ENCODE results near the gene MAP3K19. TPM values are rescaled to one million over a fixed set of nuclear protein-coding genes. Genes with fewer than 3 reads are reported as not detected.

The MAP3K19 gene, protein sequence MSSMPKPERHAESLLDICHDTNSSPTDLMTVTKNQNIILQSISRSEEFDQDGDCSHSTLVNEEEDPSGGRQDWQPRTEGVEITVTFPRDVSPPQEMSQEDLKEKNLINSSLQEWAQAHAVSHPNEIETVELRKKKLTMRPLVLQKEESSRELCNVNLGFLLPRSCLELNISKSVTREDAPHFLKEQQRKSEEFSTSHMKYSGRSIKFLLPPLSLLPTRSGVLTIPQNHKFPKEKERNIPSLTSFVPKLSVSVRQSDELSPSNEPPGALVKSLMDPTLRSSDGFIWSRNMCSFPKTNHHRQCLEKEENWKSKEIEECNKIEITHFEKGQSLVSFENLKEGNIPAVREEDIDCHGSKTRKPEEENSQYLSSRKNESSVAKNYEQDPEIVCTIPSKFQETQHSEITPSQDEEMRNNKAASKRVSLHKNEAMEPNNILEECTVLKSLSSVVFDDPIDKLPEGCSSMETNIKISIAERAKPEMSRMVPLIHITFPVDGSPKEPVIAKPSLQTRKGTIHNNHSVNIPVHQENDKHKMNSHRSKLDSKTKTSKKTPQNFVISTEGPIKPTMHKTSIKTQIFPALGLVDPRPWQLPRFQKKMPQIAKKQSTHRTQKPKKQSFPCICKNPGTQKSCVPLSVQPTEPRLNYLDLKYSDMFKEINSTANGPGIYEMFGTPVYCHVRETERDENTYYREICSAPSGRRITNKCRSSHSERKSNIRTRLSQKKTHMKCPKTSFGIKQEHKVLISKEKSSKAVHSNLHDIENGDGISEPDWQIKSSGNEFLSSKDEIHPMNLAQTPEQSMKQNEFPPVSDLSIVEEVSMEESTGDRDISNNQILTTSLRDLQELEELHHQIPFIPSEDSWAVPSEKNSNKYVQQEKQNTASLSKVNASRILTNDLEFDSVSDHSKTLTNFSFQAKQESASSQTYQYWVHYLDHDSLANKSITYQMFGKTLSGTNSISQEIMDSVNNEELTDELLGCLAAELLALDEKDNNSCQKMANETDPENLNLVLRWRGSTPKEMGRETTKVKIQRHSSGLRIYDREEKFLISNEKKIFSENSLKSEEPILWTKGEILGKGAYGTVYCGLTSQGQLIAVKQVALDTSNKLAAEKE (N-terminal part only)
- polyA plus RNA-seq (2013, experiment 1 of 2), result not detected
- 0.01 TPM for polyA plus RNA-seq (2013, experiment 2 of 2)

- Histone ChIP-seq H3K4me3 (ENCODE audit: insufficient read depth in 1 of 2, low read depth in 1 of 2, low read length in 2 of 2) (no peak within 1 kb of the TSS), H3K9me3 (ENCODE audit: control insufficient read depth, low read length) (no peaks in the 10 kb centered on the region), H3K9ac (ENCODE audit: low read length) (no peak within 1 kb of the TSS), H2AFZ (ENCODE audit: low read depth, low read length) (no peak within 1 kb of the TSS), H3K4me2 (ENCODE audit: low read length, poor library complexity, severe bottlenecking) (no peak within 1 kb of the TSS), H3K27me3 (ENCODE audit: control insufficient read depth in 1 of 2, insufficient read depth in 1 of 2, low read length in 2 of 2) (peaks cover 0 to 8% of the 10 kb centered on the region in 2 experiments), H3K79me1 (replicated peaks; ENCODE audit: low read length, poor library complexity, severe bottlenecking) (no peaks in the 10 kb centered on the region), H3K4me1 (ENCODE audit: control insufficient read depth, insufficient read depth, low read depth, low read length) (no peaks in the 10 kb centered on the region), H4K8ac (ENCODE audit: low read length) (no peak within 1 kb of the TSS), H2BK5ac (ENCODE audit: low read depth, low read length, poor library complexity, severe bottlenecking) (no peak within 1 kb of the TSS), H3K18ac (ENCODE audit: low read depth in 1 of 2, low read length in 2 of 2) (no peak within 1 kb of the TSS), H2BK120ac (ENCODE audit: low read depth, low read length) (no peak within 1 kb of the TSS), H3K4ac (ENCODE audit: low read depth in 1 of 2, low read length in 2 of 2) (no peak within 1 kb of the TSS), H2BK15ac (ENCODE audit: low read depth, poor library complexity, severe bottlenecking) (no peak within 1 kb of the TSS), H3K14ac (ENCODE audit: low read length in 2 of 2) (no peak within 1 kb of the TSS), H4K91ac (ENCODE audit: low read length) (no peak within 1 kb of the TSS), H3K36me3 (ENCODE audit: control insufficient read depth in 1 of 2, insufficient read depth in 2 of 2, low read depth in 1 of 2, low read length in 2 of 2) (no peaks in the 10 kb centered on the region), H3K23ac (ENCODE audit: low read length in 2 of 2) (no peak within 1 kb of the TSS), H2BK12ac (ENCODE audit: low read length in 2 of 2) (no peak within 1 kb of the TSS), H2AK5ac (ENCODE audit: low read length, severe bottlenecking) (no peak within 1 kb of the TSS), H3K27ac (ENCODE audit: low read length, poor library complexity, severe bottlenecking) (no peak within 1 kb of the TSS)
- no peak for DNase-seq
Measured at GRCh38 chr2:135047300-135047699, at the start of gene MAP3K19. MAP3K19 (minus strand) TSS chr2:135047447; CDS start chr2:135024647, 22,800 bp downstream.

GRCh38 chr2:135096665-135097446 is 49.6 kb upstream of the MAP3K19 start:
- DNase-seq, result no peak
- Histone ChIP-seq H3K4me2 (ENCODE audit: low read length, poor library complexity, severe bottlenecking) (no peak overlapping the region), H3K36me3 (ENCODE audit: control insufficient read depth in 1 of 2, insufficient read depth in 2 of 2, low read depth in 1 of 2, low read length in 2 of 2) (peaks cover 10 to 46% of the 10 kb centered on the region in 2 experiments), H2BK12ac (ENCODE audit: low read length in 2 of 2) (no peak overlapping the region), H4K8ac (ENCODE audit: low read length) (no peak overlapping the region), H3K27ac (ENCODE audit: low read length, poor library complexity, severe bottlenecking) (no peak overlapping the region), H4K91ac (ENCODE audit: low read length) (no peak overlapping the region), H2BK15ac (ENCODE audit: low read depth, poor library complexity, severe bottlenecking) (no peak overlapping the region), H3K27me3 (ENCODE audit: control insufficient read depth in 1 of 2, insufficient read depth in 1 of 2, low read length in 2 of 2) (no peaks in the 10 kb centered on the region), H3K9me3 (ENCODE audit: control insufficient read depth, low read length) (no peaks in the 10 kb centered on the region), H3K79me1 (replicated peaks; ENCODE audit: low read length, poor library complexity, severe bottlenecking) (peaks cover 16% of the 10 kb centered on the region), H3K4ac (ENCODE audit: low read depth in 1 of 2, low read length in 2 of 2) (no peak overlapping the region), H3K9ac (ENCODE audit: low read length) (no peak overlapping the region), H2BK5ac (ENCODE audit: low read depth, low read length, poor library complexity, severe bottlenecking) (no peak overlapping the region), H2BK120ac (ENCODE audit: low read depth, low read length) (no peak overlapping the region), H3K18ac (ENCODE audit: low read depth in 1 of 2, low read length in 2 of 2) (no peak overlapping the region), H3K23ac (ENCODE audit: low read length in 2 of 2) (no peak overlapping the region), H2AFZ (ENCODE audit: low read depth, low read length) (no peak overlapping the region), H2AK5ac (ENCODE audit: low read length, severe bottlenecking) (no peak overlapping the region), H3K4me1 (ENCODE audit: control insufficient read depth, insufficient read depth, low read depth, low read length) (no peaks in the 10 kb centered on the region), H3K4me3 (ENCODE audit: insufficient read depth in 1 of 2, low read depth in 1 of 2, low read length in 2 of 2) (no peak overlapping the region), H3K14ac (ENCODE audit: low read length in 2 of 2) (no peak overlapping the region)
- 98% methylated on average over 2 of the region's 4 CpGs for WGBS

DNA sequence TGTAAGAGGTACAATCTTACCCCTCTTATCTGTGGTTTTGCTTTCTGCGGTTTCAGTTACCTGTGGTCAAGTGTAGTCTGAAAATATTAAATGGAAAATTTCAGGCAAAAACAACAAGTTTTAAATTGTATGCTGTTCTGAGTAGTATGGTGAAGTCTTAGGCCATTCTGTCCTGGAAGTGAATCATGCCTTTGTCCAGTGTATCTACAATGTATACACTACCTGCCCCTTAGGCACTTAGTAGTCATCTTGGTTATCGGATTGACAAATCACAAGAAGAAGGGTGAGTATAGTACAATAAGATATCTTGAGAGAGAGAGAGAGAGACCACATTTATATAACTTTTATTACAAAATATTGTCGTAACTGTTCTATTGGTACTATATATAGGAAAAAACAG is 48.3 kb upstream of the MAP3K19 start:
- Histone ChIP-seq H4K91ac (ENCODE audit: low read length) (no peak overlapping the region), H3K18ac (ENCODE audit: low read depth in 1 of 2, low read length in 2 of 2) (no peak overlapping the region), H2AFZ (ENCODE audit: low read depth, low read length) (no peak overlapping the region), H3K36me3 (ENCODE audit: control insufficient read depth in 1 of 2, insufficient read depth in 2 of 2, low read depth in 1 of 2, low read length in 2 of 2) (peaks cover 10 to 54% of the 10 kb centered on the region in 2 experiments), H3K23ac (ENCODE audit: low read length in 2 of 2) (no peak overlapping the region), H3K4me1 (ENCODE audit: control insufficient read depth, insufficient read depth, low read depth, low read length) (no peaks in the 10 kb centered on the region), H2BK120ac (ENCODE audit: low read depth, low read length) (no peak overlapping the region), H3K9me3 (ENCODE audit: control insufficient read depth, low read length) (no peaks in the 10 kb centered on the region), H4K8ac (ENCODE audit: low read length) (no peak overlapping the region), H3K14ac (ENCODE audit: low read length in 2 of 2) (no peak overlapping the region), H2BK5ac (ENCODE audit: low read depth, low read length, poor library complexity, severe bottlenecking) (no peak overlapping the region), H2AK5ac (ENCODE audit: low read length, severe bottlenecking) (no peak overlapping the region), H3K9ac (ENCODE audit: low read length) (no peak overlapping the region), H3K27ac (ENCODE audit: low read length, poor library complexity, severe bottlenecking) (no peak overlapping the region), H2BK12ac (ENCODE audit: low read length in 2 of 2) (no peak overlapping the region), H3K79me1 (replicated peaks; ENCODE audit: low read length, poor library complexity, severe bottlenecking) (peaks cover 16% of the 10 kb centered on the region), H3K27me3 (ENCODE audit: control insufficient read depth in 1 of 2, insufficient read depth in 1 of 2, low read length in 2 of 2) (no peaks in the 10 kb centered on the region), H3K4me3 (ENCODE audit: insufficient read depth in 1 of 2, low read depth in 1 of 2, low read length in 2 of 2) (no peak overlapping the region), H2BK15ac (ENCODE audit: low read depth, poor library complexity, severe bottlenecking) (no peak overlapping the region), H3K4ac (ENCODE audit: low read depth in 1 of 2, low read length in 2 of 2) (no peak overlapping the region), H3K4me2 (ENCODE audit: low read length, poor library complexity, severe bottlenecking) (no peak overlapping the region)
- DNase-seq, result no peak
- WGBS, result 100% methylated on average over 1 of the region's 3 CpGs
